Ishikawa (cell line): Measurements from ENCODE around the gene RTKN.
A peak's percentile ranks its signal among the peaks of the same experiment; 100 is the strongest.

ENCODE experiments used
- CEBPB ChIP-seq: IDR thresholded peaks from 2 replicates; pipeline ENCODE4 v1.6.1; 2012
- CREB1 ChIP-seq: IDR thresholded peaks from 2 replicates; pipeline ENCODE4 v1.6.1; 2012; ENCODE audit warnings: low read depth
- EGR1 ChIP-seq: IDR thresholded peaks from 2 replicates; pipeline ENCODE4 v1.6.1; 2012
- EP300 ChIP-seq: IDR thresholded peaks from 2 replicates; pipeline ENCODE4 v1.6.1; 2012; ENCODE audit warnings: borderline replicate concordance
- FOXM1 ChIP-seq: IDR thresholded peaks from 2 replicates; pipeline ENCODE4 v1.6.1; 2012; ENCODE audit warnings: low read depth, borderline replicate concordance
- MAX ChIP-seq: IDR thresholded peaks from 2 replicates; pipeline ENCODE4 v1.6.1; 2012
- NFIC ChIP-seq: IDR thresholded peaks from 2 replicates; pipeline ENCODE4 v1.6.1; 2012
- RAD21 ChIP-seq: IDR thresholded peaks from 2 replicates; pipeline ENCODE4 v1.6.1; 2012; ENCODE audit warnings: low read depth
- TAF1 ChIP-seq: IDR thresholded peaks from 2 replicates; pipeline ENCODE4 v1.6.1; 2012; ENCODE audit warnings: low read depth, mild to moderate bottlenecking
- TCF12 ChIP-seq: IDR thresholded peaks from 2 replicates; pipeline ENCODE4 v1.6.1; 2012; ENCODE audit warnings: low read depth
- TEAD4 ChIP-seq: IDR thresholded peaks from 2 replicates; pipeline ENCODE4 v1.6.1; 2012
- YY1 ChIP-seq: IDR thresholded peaks from 2 replicates; pipeline ENCODE4 v1.6.1; 2012; ENCODE audit warnings: low read depth
- ZBTB7A ChIP-seq: IDR thresholded peaks from 2 replicates; pipeline ENCODE4 v1.6.1; 2012; ENCODE audit warnings: low read depth
- TF ChIP-seq, protein P1 (sequence below): IDR thresholded peaks from 2 replicates; pipeline ENCODE4 v1.6.1; 2012
- TF ChIP-seq, protein P2 (sequence below): IDR thresholded peaks from 2 replicates; pipeline ENCODE4 v1.6.1; 2012; ENCODE audit warnings: low read depth, mild to moderate bottlenecking

RTKN gene

GRCh38 chr2:74461187-74462053 lies 19.7 kb upstream of the RTKN start:
- TF ChIP-seq TCF12 (no peak), MAX (no peak), EGR1 (no peak), EP300 (no peak), CEBPB (no peak), CREB1 (no peak), FOXM1 (no peak), ZBTB7A (no peak), TAF1 (no peak), TEAD4 (no peak), RAD21 (no peak), NFIC (no peak), YY1 (no peak)
- TF ChIP-seq, protein P1, sequence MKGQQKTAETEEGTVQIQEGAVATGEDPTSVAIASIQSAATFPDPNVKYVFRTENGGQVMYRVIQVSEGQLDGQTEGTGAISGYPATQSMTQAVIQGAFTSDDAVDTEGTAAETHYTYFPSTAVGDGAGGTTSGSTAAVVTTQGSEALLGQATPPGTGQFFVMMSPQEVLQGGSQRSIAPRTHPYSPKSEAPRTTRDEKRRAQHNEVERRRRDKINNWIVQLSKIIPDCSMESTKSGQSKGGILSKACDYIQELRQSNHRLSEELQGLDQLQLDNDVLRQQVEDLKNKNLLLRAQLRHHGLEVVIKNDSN, result no peak
- TF ChIP-seq, protein P2, sequence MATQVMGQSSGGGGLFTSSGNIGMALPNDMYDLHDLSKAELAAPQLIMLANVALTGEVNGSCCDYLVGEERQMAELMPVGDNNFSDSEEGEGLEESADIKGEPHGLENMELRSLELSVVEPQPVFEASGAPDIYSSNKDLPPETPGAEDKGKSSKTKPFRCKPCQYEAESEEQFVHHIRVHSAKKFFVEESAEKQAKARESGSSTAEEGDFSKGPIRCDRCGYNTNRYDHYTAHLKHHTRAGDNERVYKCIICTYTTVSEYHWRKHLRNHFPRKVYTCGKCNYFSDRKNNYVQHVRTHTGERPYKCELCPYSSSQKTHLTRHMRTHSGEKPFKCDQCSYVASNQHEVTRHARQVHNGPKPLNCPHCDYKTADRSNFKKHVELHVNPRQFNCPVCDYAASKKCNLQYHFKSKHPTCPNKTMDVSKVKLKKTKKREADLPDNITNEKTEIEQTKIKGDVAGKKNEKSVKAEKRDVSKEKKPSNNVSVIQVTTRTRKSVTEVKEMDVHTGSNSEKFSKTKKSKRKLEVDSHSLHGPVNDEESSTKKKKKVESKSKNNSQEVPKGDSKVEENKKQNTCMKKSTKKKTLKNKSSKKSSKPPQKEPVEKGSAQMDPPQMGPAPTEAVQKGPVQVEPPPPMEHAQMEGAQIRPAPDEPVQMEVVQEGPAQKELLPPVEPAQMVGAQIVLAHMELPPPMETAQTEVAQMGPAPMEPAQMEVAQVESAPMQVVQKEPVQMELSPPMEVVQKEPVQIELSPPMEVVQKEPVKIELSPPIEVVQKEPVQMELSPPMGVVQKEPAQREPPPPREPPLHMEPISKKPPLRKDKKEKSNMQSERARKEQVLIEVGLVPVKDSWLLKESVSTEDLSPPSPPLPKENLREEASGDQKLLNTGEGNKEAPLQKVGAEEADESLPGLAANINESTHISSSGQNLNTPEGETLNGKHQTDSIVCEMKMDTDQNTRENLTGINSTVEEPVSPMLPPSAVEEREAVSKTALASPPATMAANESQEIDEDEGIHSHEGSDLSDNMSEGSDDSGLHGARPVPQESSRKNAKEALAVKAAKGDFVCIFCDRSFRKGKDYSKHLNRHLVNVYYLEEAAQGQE, result no peak

DNA sequence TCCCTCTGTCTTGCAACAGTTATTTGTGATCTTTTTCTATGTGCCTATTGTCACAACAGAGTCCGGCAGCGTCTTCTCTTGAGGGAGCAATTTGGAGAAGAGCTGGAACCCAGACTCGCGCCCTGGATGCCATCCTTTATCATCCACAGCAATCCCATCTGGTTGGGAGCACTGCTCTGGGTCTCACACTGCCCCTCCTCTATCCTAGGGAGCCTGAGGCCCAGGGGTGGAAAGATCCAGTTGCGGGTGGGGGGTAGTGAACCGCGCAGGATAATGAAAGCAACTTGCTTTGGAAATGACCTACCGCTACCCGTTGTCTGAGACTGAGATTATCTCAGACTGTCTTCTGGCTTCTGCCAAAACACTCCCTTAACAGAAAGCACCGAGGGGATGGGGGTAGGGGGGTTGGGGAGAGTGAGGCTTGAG lies 17.2 kb upstream of the RTKN start:
- TF ChIP-seq, protein P2, result no peak
- TF ChIP-seq TCF12 (no peak), FOXM1 (no peak), CEBPB (no peak), ZBTB7A (no peak), RAD21 (no peak)

DNA sequence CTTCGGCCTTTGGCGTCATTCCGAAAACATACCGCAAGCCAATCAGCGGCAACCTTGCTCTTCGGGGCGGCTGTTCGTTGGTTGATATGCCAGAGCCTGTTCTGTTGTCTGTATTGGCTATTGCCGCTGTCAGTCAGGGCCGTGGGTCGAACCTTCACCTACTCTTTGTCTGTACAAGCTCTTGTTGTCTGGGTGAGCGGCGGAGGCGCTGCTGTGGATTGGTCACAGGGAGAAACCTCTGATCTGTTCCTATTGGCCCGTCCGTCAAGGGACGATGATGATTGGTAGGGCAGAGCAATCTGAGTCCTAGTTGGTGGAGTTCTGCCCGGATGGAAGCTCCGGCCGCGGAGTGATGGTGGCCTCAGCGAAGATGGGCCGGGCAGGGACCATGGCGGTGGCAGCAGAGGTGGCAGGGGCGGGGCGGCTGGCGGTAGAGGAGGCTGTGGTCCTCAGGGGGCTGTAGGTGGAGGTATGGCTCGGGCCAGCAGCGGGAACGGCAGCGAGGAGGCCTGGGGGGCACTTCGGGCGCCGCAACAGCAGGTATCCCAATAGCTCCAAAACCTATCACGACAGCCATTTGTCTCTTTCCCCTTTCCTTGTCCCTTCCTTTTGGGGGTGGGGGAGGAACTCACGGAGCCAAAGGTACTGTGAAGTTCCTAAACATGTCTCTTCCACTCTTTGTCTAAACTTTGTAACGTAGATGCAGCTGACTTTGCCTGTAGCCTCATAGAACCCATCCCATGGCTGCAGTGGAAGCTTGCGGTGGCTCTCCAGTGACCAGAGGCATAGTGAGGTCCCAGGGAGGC lies 16.6 kb upstream of the RTKN start, which contains the start of gene WBP1:
Gene WBP1 (plus strand): TSS at position 307 of the 806 bp plus-strand sequence. CDS start 165 bp downstream, at position 472.
- TF ChIP-seq YY1 (peak; percentile 87), RAD21 (no peak)

- no peak for TF ChIP-seq RAD21
- peak; percentile 6; the same call in 1 of the 2 replicates for TF ChIP-seq TEAD4
- TF ChIP-seq YY1, result peak; percentile 58; the same call in 1 of the 2 replicates
- 0 out of 2 replicates have a peak, but pooled peaks have one; percentile 27 for TF ChIP-seq EGR1
- peak; percentile 4; the same call in 1 of the 2 replicates for TF ChIP-seq EP300
- no peak for TF ChIP-seq CEBPB
- TF ChIP-seq FOXM1, result peak; percentile 77; the same call in 1 of the 2 replicates
- peak; percentile 62; the same call in 1 of the 2 replicates for TF ChIP-seq TCF12
- TF ChIP-seq NFIC, result no peak
- TF ChIP-seq ZBTB7A, result peak; percentile 95
- peak; percentile 57; the same call in 1 of the 2 replicates for TF ChIP-seq TAF1
- TF ChIP-seq, protein P2, result no peak
- peak; percentile 64; the same call in 1 of the 2 replicates for TF ChIP-seq CREB1
- TF ChIP-seq MAX, result peak; percentile 26; the same call in 1 of the 2 replicates
- TF ChIP-seq, protein P1, result no peak
Measured at GRCh38 chr2:74457549-74458131, 15.9 kb upstream of the RTKN start.
